ENCODE data around the gene FOXL3. TPM values are rescaled to one million over a fixed set of nuclear protein-coding genes. Genes with fewer than 3 reads are reported as not detected.

Gene FOXL3
- total RNA-seq, 4 donors from 2014 or later: not detected

DNA sequence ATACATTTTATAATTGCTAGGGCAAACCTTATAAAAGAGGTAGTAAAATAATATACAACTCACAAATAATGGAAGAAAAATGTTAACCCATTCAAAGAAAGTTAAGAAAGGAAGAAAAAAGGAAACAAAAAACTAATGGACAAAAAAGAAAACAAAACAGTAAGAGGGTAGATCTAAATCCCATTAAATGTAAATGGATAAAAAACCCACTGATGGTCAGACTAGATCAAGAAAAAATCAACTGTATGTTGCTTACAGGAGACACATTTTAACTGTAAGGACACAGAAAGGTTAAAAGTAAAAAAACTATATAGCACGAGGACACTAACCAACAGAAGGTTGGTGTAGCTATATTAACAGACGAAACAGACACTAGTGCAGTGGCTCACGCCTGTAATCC is 18.0 kb downstream of the FOXL3 start:
- no peak for DNase-seq (ENCODE audit: low spot score)
- ATAC-seq (ENCODE audit: low FRiP score): no peak
- TF ChIP-seq CTCF (IDR thresholded peaks at IDR 0.05): no peak

DNA sequence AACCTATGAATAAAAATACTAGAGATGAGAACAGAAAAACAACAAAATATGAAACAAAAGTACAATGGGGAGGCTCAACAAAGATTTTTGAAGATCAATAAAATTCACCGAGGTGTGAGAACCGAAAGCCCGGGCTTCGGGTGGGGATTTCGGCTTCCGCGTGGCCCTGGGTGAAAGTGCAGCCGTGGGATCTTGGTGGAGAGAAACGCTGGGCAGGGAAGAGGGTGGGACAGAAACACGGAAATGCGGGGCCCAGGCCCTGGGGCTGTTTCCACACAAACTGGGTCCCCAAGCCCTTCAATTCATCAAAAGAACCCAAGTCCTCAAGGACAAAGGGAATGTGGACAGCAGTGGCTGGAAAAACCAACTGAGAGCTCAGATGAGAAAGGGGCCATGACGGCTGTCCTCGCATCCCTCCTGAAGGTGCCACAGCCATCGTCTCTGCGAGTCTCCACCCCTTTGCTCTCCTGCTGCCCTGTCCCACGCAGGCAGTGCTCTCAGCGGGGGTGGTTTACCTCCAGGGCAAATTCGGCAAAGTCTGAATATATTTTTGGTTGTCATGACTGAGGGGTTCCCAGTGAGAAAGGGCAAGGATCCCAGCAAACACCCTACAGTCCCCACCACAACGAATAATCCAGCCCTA is 19.7 kb downstream of the FOXL3 start:
- TF ChIP-seq CTCF (IDR thresholded peaks at IDR 0.05): no peak
- DNase-seq (ENCODE audit: low spot score) (no peak), ATAC-seq (ENCODE audit: low FRiP score) (no peak)

DNA sequence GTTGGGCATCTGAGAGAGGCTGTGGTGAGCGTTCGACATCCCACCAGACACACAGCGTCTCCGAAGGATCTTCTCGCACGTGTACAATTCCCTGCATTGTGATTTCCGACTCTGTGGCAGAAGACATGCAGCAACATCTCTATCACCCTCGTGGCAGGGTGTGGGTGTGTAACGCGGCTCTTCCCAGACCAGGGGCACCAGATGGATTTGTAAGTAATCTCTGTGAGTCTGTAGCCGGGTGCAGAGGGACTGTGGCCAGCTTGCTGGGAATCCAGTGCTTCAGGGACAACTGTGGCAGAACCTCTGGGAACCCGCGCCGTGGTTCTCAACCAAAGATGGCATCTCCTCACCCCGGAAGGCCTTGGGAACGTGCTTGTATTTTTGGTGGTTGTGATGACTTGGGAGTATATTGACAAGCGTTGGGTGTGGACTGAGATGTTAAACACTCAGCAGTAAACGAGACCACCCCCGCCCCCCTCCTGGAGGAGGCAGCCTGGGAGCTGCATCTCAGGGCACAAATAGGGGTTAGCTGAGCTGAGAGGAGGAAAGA is 21.2 kb downstream of the FOXL3 start:
- DNase-seq (ENCODE audit: low spot score) (no peak), ATAC-seq (ENCODE audit: low FRiP score) (no peak)
- TF ChIP-seq CTCF (IDR thresholded peaks at IDR 0.05): no peak

GRCh38 chr7:311796-312195 is 21.8 kb downstream of the FOXL3 start:
- DNase-seq (ENCODE audit: low spot score) (no peak), ATAC-seq (ENCODE audit: low FRiP score) (no peak)
- TF ChIP-seq CTCF (IDR thresholded peaks at IDR 0.05): no peak

DNA sequence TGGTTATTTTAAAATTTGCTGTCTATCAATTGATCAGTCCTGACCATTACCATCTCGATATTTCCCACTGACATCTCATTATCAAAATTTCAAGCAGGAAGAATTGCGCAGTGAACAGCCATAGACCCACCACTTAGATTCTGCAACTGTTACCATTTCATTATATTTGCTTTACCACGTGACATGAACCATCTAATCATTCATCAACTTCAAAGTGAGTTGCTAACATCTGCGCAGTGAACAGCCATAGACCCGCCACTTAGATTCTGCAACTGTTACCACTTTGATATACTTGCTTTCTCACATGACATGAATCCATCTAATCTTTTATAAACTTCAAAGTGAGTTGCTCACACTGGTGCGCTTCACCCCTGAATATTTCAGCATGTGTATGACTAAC is 22.5 kb downstream of the FOXL3 start:
- no peak for DNase-seq (ENCODE audit: low spot score)
- ATAC-seq (ENCODE audit: low FRiP score): no peak

DNA sequence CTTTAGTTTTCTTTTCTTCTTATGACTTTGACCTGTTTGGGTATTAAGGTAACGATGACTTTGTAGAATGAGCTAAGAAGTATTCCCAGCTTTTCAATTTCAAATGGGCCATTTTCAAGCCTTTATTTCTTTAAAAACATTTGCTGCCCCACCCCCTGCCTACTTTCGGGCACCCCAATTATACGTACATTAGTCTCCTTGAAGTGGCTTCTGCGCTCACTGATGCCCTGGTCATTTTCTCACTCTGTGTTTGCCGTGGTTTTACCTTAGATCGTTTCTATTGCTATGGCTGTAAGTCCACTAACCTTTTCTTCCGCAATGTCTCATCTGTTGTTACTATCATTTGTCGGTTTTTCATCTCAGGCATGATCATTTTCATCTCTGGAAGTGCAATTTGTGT is 24.9 kb downstream of the FOXL3 start:
- DNase-seq (ENCODE audit: low spot score) (no peak), ATAC-seq (ENCODE audit: low FRiP score) (no peak)
- no peak for TF ChIP-seq CTCF (IDR thresholded peaks at IDR 0.05)

More for the DNA sequence above, 22.5 kb downstream of the FOXL3 start:
- no peak for TF ChIP-seq CTCF (IDR thresholded peaks at IDR 0.05)
